Measurements from ENCODE around the gene BTRC.

DNA sequence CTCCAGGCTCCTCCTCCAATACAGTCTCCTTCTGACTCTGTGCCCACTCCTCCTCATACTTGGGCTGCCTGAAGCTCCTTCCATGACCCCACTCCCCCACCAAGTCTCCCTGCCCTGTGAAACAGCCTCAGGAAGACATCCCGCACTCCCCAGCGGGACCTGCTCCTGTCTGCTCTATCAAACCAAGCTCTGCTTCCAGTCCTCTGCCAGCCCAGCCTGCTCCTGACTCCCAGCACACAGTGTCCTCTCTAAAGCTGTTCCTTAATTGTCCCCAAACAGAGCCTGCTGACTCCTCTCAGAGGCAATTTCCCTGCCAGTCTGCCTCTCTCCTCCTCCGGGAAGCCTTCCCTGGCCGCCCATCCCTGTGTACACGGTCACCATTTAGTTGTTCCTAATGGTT, 224.2 kb downstream of the BTRC start:
- TF ChIP-seq POLR2A (IDR thresholded peaks at IDR 0.05; ENCODE audit: low read length) (no peak), GATA1 (IDR thresholded peaks at IDR 0.05; ENCODE audit: low read depth, low read length) (no peak)
